ENCODE data around the gene IL1R1.

Gene IL1R1

DNA sequence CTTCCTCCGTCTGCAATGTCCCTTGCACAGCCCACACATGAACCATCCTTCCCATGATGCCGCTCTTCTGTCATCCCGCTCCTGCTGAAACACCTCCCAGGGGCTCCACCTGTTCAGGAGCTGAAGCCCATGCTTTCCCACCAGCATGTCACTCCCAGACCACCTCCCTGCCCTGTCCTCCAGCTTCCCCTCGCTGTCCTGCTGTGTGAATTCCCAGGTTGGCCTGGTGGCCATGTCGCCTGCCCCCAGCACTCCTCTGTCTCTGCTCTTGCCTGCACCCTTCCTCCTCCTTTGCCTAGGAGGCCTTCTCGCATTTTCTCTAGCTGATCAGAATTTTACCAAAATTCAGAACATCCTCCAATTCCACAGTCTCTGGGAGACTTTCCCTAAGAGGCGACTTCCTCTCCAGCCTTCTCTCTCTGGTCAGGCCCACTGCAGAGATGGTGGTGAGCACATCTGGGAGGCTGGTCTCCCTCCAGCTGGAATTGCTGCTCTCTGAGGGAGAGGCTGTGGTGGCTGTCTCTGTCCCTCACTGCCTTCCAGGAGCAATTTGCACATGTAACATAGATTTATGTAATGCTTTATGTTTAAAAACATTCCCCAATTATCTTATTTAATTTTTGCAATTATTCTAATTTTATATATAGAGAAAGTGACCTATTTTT is 35.4 kb downstream of the IL1R1 start:
- no peak for DNase-seq

GRCh38 chr2:102179061-102179460 is 36.5 kb downstream of the IL1R1 start:
- DNase-seq = no peak

DNA sequence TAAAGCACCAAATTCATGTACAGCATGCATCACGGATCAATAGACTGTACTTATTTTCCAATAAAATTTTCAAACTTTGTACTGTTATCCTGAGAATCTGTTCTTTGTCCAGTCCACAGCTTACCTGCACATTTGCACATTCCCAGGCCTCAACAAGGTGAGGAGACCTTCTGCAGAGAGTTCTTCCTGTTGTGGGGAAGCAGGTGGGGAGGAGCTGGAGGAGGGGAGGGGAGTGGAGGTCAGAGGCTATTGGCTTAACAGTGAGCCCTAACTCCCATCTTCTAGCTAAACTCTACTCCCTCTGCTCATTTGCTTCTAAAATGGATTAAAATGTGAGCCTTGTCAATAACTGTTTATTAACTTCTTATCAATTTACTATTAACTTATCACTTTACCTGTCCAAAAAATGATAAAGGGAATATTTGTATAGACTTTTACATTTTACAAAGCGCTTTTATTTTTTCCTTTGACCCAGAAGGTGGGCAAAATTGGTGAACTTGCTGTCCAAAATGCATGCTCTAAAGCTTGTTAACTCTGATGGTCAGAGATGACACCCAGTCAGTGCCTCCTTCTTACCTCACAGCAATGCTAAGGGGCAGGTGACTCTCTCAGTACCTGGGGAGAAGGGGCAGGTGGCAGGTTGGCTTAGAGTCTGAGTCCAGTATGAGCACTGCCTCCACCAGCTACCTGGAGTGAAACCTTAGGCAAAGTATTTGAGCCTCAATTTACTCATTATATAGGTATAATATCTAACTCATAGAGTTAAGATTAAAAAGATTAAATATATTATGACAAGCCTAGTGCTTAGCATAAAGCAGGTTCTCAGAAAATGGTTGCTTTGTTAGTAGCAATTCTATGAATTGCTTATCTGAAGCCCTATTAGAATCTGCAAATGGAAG is 37.5 kb downstream of the IL1R1 start:
- DNase-seq = no peak

DNA sequence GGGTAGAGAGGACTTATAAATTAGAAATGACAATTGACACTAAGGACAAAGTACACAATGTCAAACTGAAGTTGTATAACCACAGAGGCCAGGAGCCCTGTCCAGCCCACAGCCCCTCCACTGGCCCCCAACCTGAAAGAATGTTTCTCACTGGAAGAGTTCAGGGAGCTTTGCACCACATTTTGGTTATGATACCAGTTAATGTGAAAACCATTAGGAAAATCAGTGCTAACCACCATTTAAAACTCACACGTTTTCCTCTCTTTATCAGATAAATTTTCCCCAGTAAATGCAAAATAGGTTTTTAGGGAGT is 38.1 kb downstream of the IL1R1 start:
- DNase-seq = no peak

- DNase-seq = no peak
These were observed 38.8 kb downstream of the IL1R1 start for GRCh38 chr2:102181376-102181775.

DNA sequence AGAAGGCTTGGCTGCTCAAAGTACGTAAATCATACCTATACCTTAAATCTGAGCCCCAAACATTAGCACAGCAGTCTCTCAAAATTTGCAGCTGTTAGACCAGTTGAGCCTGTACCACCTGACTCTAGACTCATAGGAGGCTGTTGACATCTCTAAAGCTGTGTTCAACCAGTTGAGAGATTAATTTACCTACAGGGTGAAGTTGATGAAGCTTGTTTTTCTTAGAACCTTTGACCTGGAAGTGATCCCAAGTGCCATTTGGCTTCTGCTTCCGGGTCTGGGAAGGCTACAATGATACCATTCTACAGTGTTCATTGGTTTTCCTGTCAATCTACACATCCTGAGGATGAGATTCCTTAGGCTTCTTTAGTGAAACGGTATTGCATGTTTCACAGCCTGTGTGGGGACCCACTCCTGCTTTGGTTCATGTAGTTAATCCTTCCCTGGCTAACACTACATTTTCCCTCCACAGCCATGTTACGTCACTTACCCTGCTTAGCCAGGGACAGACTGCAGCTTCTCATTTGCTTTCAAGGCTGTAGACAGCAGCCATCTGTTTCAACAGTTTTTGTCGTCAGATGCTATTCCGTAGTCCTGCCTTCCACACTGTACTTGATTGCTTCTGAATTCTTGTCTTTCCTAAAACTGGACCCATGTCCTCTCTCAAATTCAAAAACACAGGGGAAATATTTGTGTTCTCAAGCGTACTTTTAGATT is 39.5 kb downstream of the IL1R1 start:
- no peak for DNase-seq

GRCh38 chr2:102184018-102184417 is 41.5 kb downstream of the IL1R1 start:
- DNase-seq = no peak

GRCh38 chr2:102184568-102184967 is 42.0 kb downstream of the IL1R1 start:
- no peak for DNase-seq

- DNase-seq = no peak
These were observed 42.8 kb downstream of the IL1R1 start for GRCh38 chr2:102185347-102185746.

GRCh38 chr2:102186791-102187495 is 44.4 kb downstream of the IL1R1 start, which contains the start of gene IL1RL2:
IL1RL2 (plus strand) TSS chr2:102187023; CDS start chr2:102187868, 845 bp downstream.
- no peak for DNase-seq

- DNase-seq = no peak
These were observed 45.1 kb downstream of the IL1R1 start for GRCh38 chr2:102187496-102188150.

DNA sequence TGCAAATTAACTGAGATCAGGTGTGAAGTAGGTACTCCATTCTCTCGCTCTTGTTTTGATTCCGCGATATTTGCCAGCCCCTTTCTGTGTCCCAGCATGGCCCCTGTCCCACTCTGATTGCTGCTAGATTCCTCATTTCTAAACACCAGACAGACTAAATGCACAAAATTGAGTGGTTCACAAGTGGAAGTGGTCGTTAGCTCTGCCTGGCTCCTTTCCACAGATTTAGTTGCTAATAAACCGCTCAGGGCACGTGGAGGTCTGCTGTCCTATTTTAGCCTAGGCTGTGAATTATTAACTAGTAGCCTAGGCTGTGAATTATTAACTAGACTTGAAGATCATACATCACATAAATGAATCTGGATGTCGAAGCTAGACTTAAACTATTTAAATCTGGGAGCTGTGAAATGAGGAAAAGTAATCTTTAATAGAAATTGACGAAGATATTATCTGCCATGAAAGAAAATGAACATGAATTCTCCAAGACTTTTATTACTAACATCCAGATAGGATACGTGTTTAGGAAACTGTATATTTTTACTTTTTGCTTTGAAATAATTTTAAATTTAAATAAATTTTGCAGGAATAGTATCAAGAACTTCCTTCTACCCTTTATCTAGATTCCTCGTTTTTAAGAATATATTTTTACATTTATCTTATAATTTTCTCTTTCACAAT is 48.0 kb downstream of the IL1R1 start:
- DNase-seq = no peak

- no peak for DNase-seq
These were observed 49.0 kb downstream of the IL1R1 start for GRCh38 chr2:102191501-102191900.

- no peak for DNase-seq
These were observed 50.5 kb downstream of the IL1R1 start for GRCh38 chr2:102193074-102193473.

GRCh38 chr2:102194609-102195268 is 52.2 kb downstream of the IL1R1 start:
- DNase-seq = no peak

DNA sequence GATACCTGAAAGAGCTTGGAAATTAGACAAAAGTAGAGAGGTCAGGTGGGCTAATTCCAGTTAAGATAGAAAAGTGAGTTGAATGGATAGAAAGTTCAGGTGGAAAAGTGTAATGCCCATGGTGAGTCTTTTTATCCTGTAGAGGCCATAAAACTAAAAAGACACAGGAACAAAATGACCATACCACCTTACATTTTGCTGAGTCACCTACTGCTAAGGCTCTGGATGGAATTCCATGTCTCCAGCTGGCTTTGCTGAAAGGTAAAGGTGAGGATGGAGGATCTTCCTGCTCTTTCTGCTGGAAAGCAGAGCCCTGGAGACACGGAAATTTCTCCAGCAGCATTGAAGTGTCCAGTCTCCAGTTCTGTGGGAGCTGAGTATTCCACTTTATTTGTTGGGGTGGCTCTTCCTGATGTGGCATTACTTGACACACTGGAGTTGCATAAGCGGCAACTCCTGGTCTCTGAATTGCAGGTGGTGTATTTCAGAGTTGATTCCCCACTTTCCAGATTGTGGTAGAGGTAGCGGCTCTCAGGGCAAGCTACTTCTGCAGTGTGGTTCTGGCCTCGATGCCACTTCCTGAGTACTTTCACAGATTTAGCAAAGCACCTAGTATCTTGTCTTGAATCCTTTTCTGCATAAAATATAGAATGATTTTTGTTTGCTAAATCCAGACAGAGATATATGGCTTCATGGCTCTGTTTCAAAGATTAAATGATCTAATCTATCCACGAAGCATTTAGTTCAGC is 55.0 kb downstream of the IL1R1 start:
- DNase-seq = no peak

DNA sequence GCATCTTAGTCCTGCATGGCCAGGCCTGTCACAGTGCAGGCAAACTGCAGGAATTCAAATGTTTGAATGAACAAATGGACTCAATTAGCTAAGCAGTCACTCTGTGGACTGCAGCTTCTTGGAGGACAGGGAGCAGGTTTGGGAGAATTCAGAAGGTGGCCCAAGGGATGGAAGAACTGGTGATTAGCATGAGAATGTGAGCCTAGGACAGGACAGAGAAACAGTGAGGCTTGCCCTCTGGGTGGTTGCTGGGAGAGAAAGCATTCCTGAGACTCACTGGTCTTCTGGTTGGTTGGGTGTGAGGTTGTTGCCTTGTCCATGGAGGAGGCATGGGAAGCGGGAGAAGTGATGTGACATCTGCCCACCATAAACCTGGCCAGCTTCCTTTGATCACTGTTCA is 58.0 kb downstream of the IL1R1 start:
- DNase-seq = no peak

DNA sequence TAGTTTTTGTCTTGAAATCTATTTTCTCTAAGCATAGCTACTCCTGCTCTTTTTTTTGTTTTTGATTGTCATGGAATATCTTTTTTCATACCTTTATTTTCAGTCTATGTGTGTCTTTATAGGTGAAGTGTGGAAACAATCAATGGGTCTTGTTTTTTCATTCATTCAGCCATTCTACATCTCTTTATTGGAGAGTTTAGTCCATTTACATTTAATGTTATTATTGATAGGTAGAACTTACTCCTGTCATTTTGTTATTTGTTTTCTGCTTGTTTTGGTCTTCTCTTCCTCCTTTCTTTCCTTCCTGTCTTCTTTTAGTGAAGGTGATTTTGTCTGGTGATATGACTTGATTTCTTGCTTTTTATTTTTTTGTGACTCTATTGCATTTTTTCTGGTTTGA is 62.1 kb downstream of the IL1R1 start:
- no peak for DNase-seq

- no peak for DNase-seq
These were observed 64.3 kb downstream of the IL1R1 start for GRCh38 chr2:102206666-102207341.

DNA sequence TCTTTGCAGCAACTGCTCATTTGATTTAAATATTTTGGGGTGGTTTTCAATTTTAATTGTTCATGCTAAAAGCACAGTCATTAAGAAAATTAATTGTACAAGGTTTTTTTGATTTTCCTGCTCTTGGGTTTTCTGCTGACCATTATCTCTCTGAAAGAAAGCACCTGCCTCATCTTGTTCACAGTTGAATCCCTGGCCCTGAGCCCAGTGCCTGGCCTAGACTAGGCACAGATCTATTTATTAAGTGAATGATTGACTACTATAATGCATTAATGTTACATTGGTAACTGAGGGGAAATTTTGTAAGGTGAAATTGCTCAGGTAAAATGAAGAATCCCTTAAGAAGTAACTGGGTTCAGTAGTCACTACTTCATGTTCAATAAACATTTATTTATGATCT is 66.2 kb downstream of the IL1R1 start:
- no peak for DNase-seq
